ENCODE results near the gene ACTRT3.

ACTRT3 gene

GRCh38 chr3:169769287-169770181 lies at the start of gene ACTRT3:
Gene ACTRT3, minus strand, starts transcription at chr3:169769561. Its CDS starts 41 bp downstream, at chr3:169769520.
- in situ Hi-C loops (cut with MboI; ENCODE audit: low sequenced_read_pairs), result no loop called here

- in situ Hi-C loops (cut with MboI; ENCODE audit: low sequenced_read_pairs), result no loop called here
Observed at GRCh38 chr3:169818316-169818715, 49.0 kb upstream of the ACTRT3 start.

- in situ Hi-C loops (cut with MboI; ENCODE audit: low sequenced_read_pairs), result no loop called here
Observed at GRCh38 chr3:169815590-169816150, 46.3 kb upstream of the ACTRT3 start.

- in situ Hi-C loops (cut with MboI; ENCODE audit: low sequenced_read_pairs), result no loop called here
Observed at GRCh38 chr3:169813757-169814517, 44.6 kb upstream of the ACTRT3 start.

GRCh38 chr3:169813278-169813677 lies 43.9 kb upstream of the ACTRT3 start:
- in situ Hi-C loops (cut with MboI; ENCODE audit: low sequenced_read_pairs), result no loop called here

- in situ Hi-C loops (cut with MboI; ENCODE audit: low sequenced_read_pairs), result no loop called here
Observed at GRCh38 chr3:169812332-169813235, 43.2 kb upstream of the ACTRT3 start, which contains the start of the genes LRRC34 and LRRIQ4. Gene LRRC34, minus strand, starts transcription at chr3:169812904. Its CDS starts 356 bp downstream, at chr3:169812548. Gene LRRIQ4, plus strand, starts transcription at chr3:169812870. Its CDS starts 9,052 bp downstream, at chr3:169821922.

GRCh38 chr3:169811631-169812331 lies 42.4 kb upstream of the ACTRT3 start:
- in situ Hi-C loops (cut with MboI; ENCODE audit: low sequenced_read_pairs), result no loop called here

- in situ Hi-C loops (cut with MboI; ENCODE audit: low sequenced_read_pairs), result no loop called here
Observed at GRCh38 chr3:169809230-169809795, 40.0 kb upstream of the ACTRT3 start.

- in situ Hi-C loops (cut with MboI; ENCODE audit: low sequenced_read_pairs), result no loop called here
Observed at GRCh38 chr3:169804681-169805080, 35.3 kb upstream of the ACTRT3 start.

GRCh38 chr3:169792359-169792758 lies 23.0 kb upstream of the ACTRT3 start:
- in situ Hi-C loops (cut with MboI; ENCODE audit: low sequenced_read_pairs), result no loop called here

GRCh38 chr3:169790687-169791429 lies 21.5 kb upstream of the ACTRT3 start:
- in situ Hi-C loops (cut with MboI; ENCODE audit: low sequenced_read_pairs), result no loop called here

- in situ Hi-C loops (cut with MboI; ENCODE audit: low sequenced_read_pairs), result no loop called here
Observed at GRCh38 chr3:169790219-169790618, 20.9 kb upstream of the ACTRT3 start.

- in situ Hi-C loops (cut with MboI; ENCODE audit: low sequenced_read_pairs), result no loop called here
Observed at GRCh38 chr3:169787791-169788190, 18.4 kb upstream of the ACTRT3 start.

- in situ Hi-C loops (cut with MboI; ENCODE audit: low sequenced_read_pairs), result no loop called here
Observed at GRCh38 chr3:169787120-169787519, 17.8 kb upstream of the ACTRT3 start.

GRCh38 chr3:169781209-169781855 lies 12.0 kb upstream of the ACTRT3 start:
- in situ Hi-C loops (cut with MboI; ENCODE audit: low sequenced_read_pairs), result no loop called here

- in situ Hi-C loops (cut with MboI; ENCODE audit: low sequenced_read_pairs), result no loop called here
Observed at GRCh38 chr3:169780742-169781141, 11.4 kb upstream of the ACTRT3 start.

- in situ Hi-C loops (cut with MboI; ENCODE audit: low sequenced_read_pairs), result no loop called here
Observed at GRCh38 chr3:169777822-169778221, 8.5 kb upstream of the ACTRT3 start.

- in situ Hi-C loops (cut with MboI; ENCODE audit: low sequenced_read_pairs), result no loop called here
Observed at GRCh38 chr3:169774186-169774585, 4.8 kb upstream of the ACTRT3 start.

All from HL-60/S4 treated with phorbol 12-myristate 13-acetate at 8.2 ng/mL for 4 days and 3 days (cell line).